ENCODE measurements around the gene TMEM72. TPM values are rescaled to one million over a fixed set of nuclear protein-coding genes. Genes with fewer than 3 reads are reported as not detected.

TMEM72 gene
- total and polyA plus RNA-seq, 2 of the 13 experiments (the other 11 are each of a cell fraction or from before 2014, with no cell fraction given) = 0.04 TPM; not detected in 1

- TF ChIP-seq, protein P1, sequence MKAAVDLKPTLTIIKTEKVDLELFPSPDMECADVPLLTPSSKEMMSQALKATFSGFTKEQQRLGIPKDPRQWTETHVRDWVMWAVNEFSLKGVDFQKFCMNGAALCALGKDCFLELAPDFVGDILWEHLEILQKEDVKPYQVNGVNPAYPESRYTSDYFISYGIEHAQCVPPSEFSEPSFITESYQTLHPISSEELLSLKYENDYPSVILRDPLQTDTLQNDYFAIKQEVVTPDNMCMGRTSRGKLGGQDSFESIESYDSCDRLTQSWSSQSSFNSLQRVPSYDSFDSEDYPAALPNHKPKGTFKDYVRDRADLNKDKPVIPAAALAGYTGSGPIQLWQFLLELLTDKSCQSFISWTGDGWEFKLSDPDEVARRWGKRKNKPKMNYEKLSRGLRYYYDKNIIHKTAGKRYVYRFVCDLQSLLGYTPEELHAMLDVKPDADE (CRISPR knock-in tag; IDR thresholded peaks at IDR 0.05) = peak; percentile 74; the same call in 1 of the 2 replicates
- TF ChIP-seq NR2F6 (IDR thresholded peaks at IDR 0.05) (0 out of 2 replicates have a peak, but pooled peaks have one; percentile 15), NR2F6 (CRISPR knock-in tag; IDR thresholded peaks at IDR 0.05) (no peak), ZNF564 (CRISPR knock-in tag; IDR thresholded peaks at IDR 0.05) (0 out of 2 replicates have a peak, but pooled peaks have one; percentile 52), CENPT (CRISPR knock-in tag; IDR thresholded peaks at IDR 0.05; ENCODE audit: low read depth) (no peak), POGK (CRISPR knock-in tag; conservative IDR thresholded peaks at IDR 0.05) (peak; percentile 83), USF2 (IDR thresholded peaks at IDR 0.05; ENCODE audit: low read depth, low read length) (no peak), USF2 (CRISPR knock-in tag; IDR thresholded peaks at IDR 0.05; ENCODE audit: borderline replicate concordance) (no peak), ATF1 (CRISPR knock-in tag; IDR thresholded peaks at IDR 0.05) (no peak), AGO2 (optimal IDR thresholded peaks at IDR 0.05; ENCODE audit: low read depth, low read length) (peak; percentile 100), U2AF1 (optimal IDR thresholded peaks at IDR 0.05; ENCODE audit: low read depth, low read length) (no peak), ZFP37 (CRISPR knock-in tag; IDR thresholded peaks at IDR 0.05; ENCODE audit: borderline replicate concordance) (peak; percentile 76; the same call in 1 of the 2 replicates), GABPB1 (CRISPR knock-in tag; IDR thresholded peaks at IDR 0.05) (peak; percentile 67), TMF1 (CRISPR knock-in tag; IDR thresholded peaks at IDR 0.05; ENCODE audit: low read depth) (no peak; the same call in 1 of the 2 replicates), BCL6 (CRISPR knock-in tag; IDR thresholded peaks at IDR 0.05) (peak; percentile 4; the same call in 1 of the 2 replicates), HNRNPLL (IDR thresholded peaks at IDR 0.05; ENCODE audit: low read depth, low read length, poor library complexity, severe bottlenecking) (peak; percentile 19), SP4 (CRISPR knock-in tag; IDR thresholded peaks at IDR 0.05) (no peak; the same call in 1 of the 2 replicates), ZNF329 (CRISPR knock-in tag; IDR thresholded peaks at IDR 0.05; ENCODE audit: low read depth) (peak; percentile 10), ZNF782 (CRISPR knock-in tag; IDR thresholded peaks at IDR 0.05; ENCODE audit: borderline replicate concordance) (no peak; the same call in 1 of the 2 replicates), KAT2B (IDR thresholded peaks at IDR 0.05; ENCODE audit: borderline replicate concordance, low read depth, low read length) (no peak), SIX1 (CRISPR knock-in tag; IDR thresholded peaks at IDR 0.05; ENCODE audit: borderline replicate concordance) (no peak), ZNF275 (CRISPR knock-in tag; IDR thresholded peaks at IDR 0.05; ENCODE audit: borderline replicate concordance) (no peak), TBP (CRISPR knock-in tag; IDR thresholded peaks at IDR 0.05) (0 out of 2 replicates have a peak, but pooled peaks have one; percentile 56), DPF2 (CRISPR knock-in tag; IDR thresholded peaks at IDR 0.05; ENCODE audit: borderline replicate concordance, low read depth) (no peak)
Observed at GRCh38 chr10:44977287-44978212, 66.4 kb downstream of the TMEM72 start (continued).
